ENCODE data around the gene ZNF536. TPM values are rescaled to one million over a fixed set of nuclear protein-coding genes. Genes with fewer than 3 reads are reported as not detected.

The ZNF536 gene
- total and polyA plus RNA-seq, 2 donors (not counting 3 experiments of a cell fraction or from before 2014, with no cell fraction given) = not detected

DNA sequence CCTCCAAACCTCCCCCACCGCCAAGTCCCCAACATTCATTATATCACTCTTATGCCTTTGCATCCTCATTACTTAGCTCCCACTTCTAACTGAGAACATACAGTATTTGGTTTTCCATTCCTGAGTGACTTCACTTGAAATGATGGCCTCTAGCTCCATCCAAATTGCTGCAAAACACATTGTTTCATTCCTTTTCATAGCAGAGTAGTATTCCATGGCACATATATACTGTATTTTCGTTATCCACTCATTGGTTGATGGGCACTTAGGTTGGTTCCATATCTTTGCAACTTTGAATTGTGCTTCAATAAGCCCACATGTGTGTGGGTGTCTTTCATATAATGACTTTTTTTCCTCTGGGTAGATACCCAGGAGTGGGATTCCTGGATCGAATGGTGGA is 233.1 kb downstream of the ZNF536 start:
- intact Hi-C loops (cut with micrococcal nuclease) (no loop called here), dilution Hi-C loops (cut with MboI; ENCODE audit: extremely low pct_ligation_motif_present, low sequenced_read_pairs) (no loop called here)
- Histone ChIP-seq H3K4me2 (ENCODE audit: insufficient read depth, low read length) (no peak overlapping the region), H3K36me3 (ENCODE audit: control insufficient read depth in 2 of 2, extremely low read depth in 1 of 2, insufficient read depth in 2 of 2, low read length in 2 of 2) (no peaks in the 10 kb centered on the region), H3K9me1 (replicated peaks; ENCODE audit: control insufficient read depth, extremely low read depth, insufficient read depth, low read length) (no peaks in the 10 kb centered on the region), H3K27ac (ENCODE audit: insufficient read depth, low read depth, low read length) (no peak overlapping the region), H4K20me1 (replicated peaks; ENCODE audit: control insufficient read depth, extremely low read depth, insufficient read depth, low read length) (no peaks in the 10 kb centered on the region), H3K9ac (replicated peaks; ENCODE audit: extremely low read depth, insufficient read depth, low read length) (no peak overlapping the region), H3K4me1 (ENCODE audit: control insufficient read depth, extremely low read depth, insufficient read depth, low read length) (no peaks in the 10 kb centered on the region), H3K9me3 (replicated peaks; ENCODE audit: control insufficient read depth, insufficient read depth, low read length) (peaks cover 5% of the 10 kb centered on the region), H3K4me3 (replicated peaks in 1 of 3; ENCODE audit: insufficient read depth in 1 of 3, low read depth in 1 of 3, low read length in 3 of 3) (no peak overlapping the region), H3K79me2 (ENCODE audit: control insufficient read depth, insufficient read depth, low read length) (no peaks in the 10 kb centered on the region), H2AFZ (ENCODE audit: low read depth, low read length) (no peak overlapping the region), H3K27me3 (ENCODE audit: control insufficient read depth in 2 of 2, insufficient read depth in 2 of 2, low read length in 2 of 2) (no peaks in the 10 kb centered on the region)
- TF ChIP-seq, protein P1, sequence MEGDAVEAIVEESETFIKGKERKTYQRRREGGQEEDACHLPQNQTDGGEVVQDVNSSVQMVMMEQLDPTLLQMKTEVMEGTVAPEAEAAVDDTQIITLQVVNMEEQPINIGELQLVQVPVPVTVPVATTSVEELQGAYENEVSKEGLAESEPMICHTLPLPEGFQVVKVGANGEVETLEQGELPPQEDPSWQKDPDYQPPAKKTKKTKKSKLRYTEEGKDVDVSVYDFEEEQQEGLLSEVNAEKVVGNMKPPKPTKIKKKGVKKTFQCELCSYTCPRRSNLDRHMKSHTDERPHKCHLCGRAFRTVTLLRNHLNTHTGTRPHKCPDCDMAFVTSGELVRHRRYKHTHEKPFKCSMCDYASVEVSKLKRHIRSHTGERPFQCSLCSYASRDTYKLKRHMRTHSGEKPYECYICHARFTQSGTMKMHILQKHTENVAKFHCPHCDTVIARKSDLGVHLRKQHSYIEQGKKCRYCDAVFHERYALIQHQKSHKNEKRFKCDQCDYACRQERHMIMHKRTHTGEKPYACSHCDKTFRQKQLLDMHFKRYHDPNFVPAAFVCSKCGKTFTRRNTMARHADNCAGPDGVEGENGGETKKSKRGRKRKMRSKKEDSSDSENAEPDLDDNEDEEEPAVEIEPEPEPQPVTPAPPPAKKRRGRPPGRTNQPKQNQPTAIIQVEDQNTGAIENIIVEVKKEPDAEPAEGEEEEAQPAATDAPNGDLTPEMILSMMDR (IDR thresholded peaks at IDR 0.05; ENCODE audit: extremely low read depth in 1 of 2, insufficient read depth in 1 of 2, low read depth in 1 of 2, low read length in 2 of 2) = no peak
- TF ChIP-seq FOS (IDR thresholded peaks at IDR 0.05; ENCODE audit: borderline replicate concordance, insufficient read depth, low read length) (no peak), MYC (IDR thresholded peaks at IDR 0.05; ENCODE audit: low read depth, low read length) (no peak), JUN (IDR thresholded peaks at IDR 0.05; ENCODE audit: borderline replicate concordance, insufficient read depth, insufficient read length, low read depth) (no peak), POLR2A (IDR thresholded peaks at IDR 0.05; ENCODE audit: low read depth, low read length) (no peak), POLR2AphosphoS5 (IDR thresholded peaks at IDR 0.05; ENCODE audit: insufficient read depth, low read depth, low read length) (no peak), GATA2 (IDR thresholded peaks at IDR 0.05; ENCODE audit: insufficient read depth, insufficient read length, low read depth, low read length) (no peak), EZH2 (IDR thresholded peaks at IDR 0.05; ENCODE audit: borderline replicate concordance, low read depth, low read length, severe bottlenecking) (no peak)
- TF ChIP-seq, protein P2, sequence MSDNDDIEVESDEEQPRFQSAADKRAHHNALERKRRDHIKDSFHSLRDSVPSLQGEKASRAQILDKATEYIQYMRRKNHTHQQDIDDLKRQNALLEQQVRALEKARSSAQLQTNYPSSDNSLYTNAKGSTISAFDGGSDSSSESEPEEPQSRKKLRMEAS (IDR thresholded peaks at IDR 0.05; ENCODE audit: insufficient read depth, insufficient read length) = no peak
- no TSS peak for BruUV-seq (replicated peaks)
- DNase-seq (ENCODE audit: low read depth, low spot score) (no peak), FAIRE-seq (no peak)
- ChIA-PET CTCF (no interaction called here), POLR2A (no interaction called here)
